HG02678 (cell line): Measurements from ENCODE around the gene RAB36.

Experiments
- ATAC-seq: cut with Tn5 transposase; IDR thresholded peaks from one replicate; pipeline ENCODE4 v1.9.1; 2021; ENCODE audit warnings: mild to moderate bottlenecking, moderate library complexity; ENCODE audit not compliant: unreplicated experiment

RAB36 gene

GRCh38 chr22:23120415-23120899 lies 24.8 kb upstream of the RAB36 start:
- ATAC-seq, result no peak

- no peak for ATAC-seq
Observed at GRCh38 chr22:23121000-23121421, 24.3 kb upstream of the RAB36 start.

GRCh38 chr22:23121424-23121823 lies 23.9 kb upstream of the RAB36 start:
- ATAC-seq, result no peak

GRCh38 chr22:23122216-23122957 lies 22.9 kb upstream of the RAB36 start:
- no peak for ATAC-seq

- ATAC-seq, result no peak
Observed at GRCh38 chr22:23122992-23123803, 22.1 kb upstream of the RAB36 start.

- no peak for ATAC-seq
Observed at GRCh38 chr22:23123804-23124254, 21.4 kb upstream of the RAB36 start.

- ATAC-seq, result no peak
Observed at GRCh38 chr22:23124611-23125511, 20.4 kb upstream of the RAB36 start.

- no peak for ATAC-seq
Observed at GRCh38 chr22:23125512-23126103, 19.7 kb upstream of the RAB36 start.

GRCh38 chr22:23126165-23127054 lies 18.9 kb upstream of the RAB36 start:
- ATAC-seq, result no peak

GRCh38 chr22:23127055-23127756 lies 18.1 kb upstream of the RAB36 start:
- no peak for ATAC-seq

GRCh38 chr22:23127788-23128187 lies 17.5 kb upstream of the RAB36 start:
- ATAC-seq, result no peak

GRCh38 chr22:23128269-23129108 lies 16.8 kb upstream of the RAB36 start:
- no peak for ATAC-seq

- ATAC-seq, result no peak
Observed at GRCh38 chr22:23129149-23129548, 16.1 kb upstream of the RAB36 start.

- no peak for ATAC-seq
Observed at GRCh38 chr22:23130697-23131096, 14.6 kb upstream of the RAB36 start.

- no peak for ATAC-seq
Observed at GRCh38 chr22:23131931-23132330, 13.3 kb upstream of the RAB36 start.

GRCh38 chr22:23132376-23133091 lies 12.7 kb upstream of the RAB36 start:
- ATAC-seq, result no peak

- no peak for ATAC-seq
Observed at GRCh38 chr22:23133922-23134321, 11.4 kb upstream of the RAB36 start.
